ENCODE measurements around the gene GOLGB1. TPM values are rescaled to one million over a fixed set of nuclear protein-coding genes. Genes with fewer than 3 reads are reported as not detected.

Gene GOLGB1
- total RNA-seq, 1 experiment from 2014 or later, result 31.5 TPM

- no peak for DNase-seq
- Histone ChIP-seq H3K27me3 (replicated peaks; ENCODE audit: control insufficient read depth, insufficient read depth, low read length) (no peaks in the 10 kb centered on the region), H3K4me1 (no peaks in the 10 kb centered on the region), H3K36me3 (ENCODE audit: control insufficient read depth, insufficient read depth, low read length) (no peaks in the 10 kb centered on the region), H3K4me3 (ENCODE audit: low read depth, low read length) (no peak overlapping the region), H3K9me3 (peaks cover 8% of the 10 kb centered on the region; the same call in 1 of the 2 replicates)
- no peak overlapping the region for H3K27ac Mint-ChIP-seq (ENCODE audit: unreplicated experiment)
- POLR2A ChIA-PET, result interaction anchor here (0.5 kb wide), 1 partner anchor 1138 kb away, joined by 5 read pairs; no protein-coding TSS in a partner anchor
- H3K36me3 Mint-ChIP-seq (ENCODE audit: insufficient read depth, unreplicated experiment), result peaks cover 62% of the 10 kb centered on the region
- peaks cover 17% of the 10 kb centered on the region for H3K9me3 Mint-ChIP-seq (ENCODE audit: unreplicated experiment)
- H3K4me1 Mint-ChIP-seq (ENCODE audit: low read depth, unreplicated experiment), result no peaks in the 10 kb centered on the region
- no TSS peak for BruUV-seq (replicated peaks)
- no peak for TF ChIP-seq CTCF (IDR thresholded peaks at IDR 0.05; ENCODE audit: insufficient read depth in 1 of 2, low read depth in 1 of 2, low read length in 1 of 2, severe bottlenecking in 1 of 2, unreplicated experiment in 1 of 2)
- intact Hi-C loops (cut with micrococcal nuclease; ENCODE audit: unreplicated experiment), result no loop called here
- H3K4me3 Mint-ChIP-seq (ENCODE audit: unreplicated experiment), result no peak overlapping the region
- no peaks in the 10 kb centered on the region for H3K27me3 Mint-ChIP-seq (ENCODE audit: insufficient read depth, unreplicated experiment)
- CTCF ChIA-PET, result no interaction called here
Observed at GRCh38 chr3:121681792-121682191, 67.7 kb downstream of the GOLGB1 start.

- no peaks in the 10 kb centered on the region for H3K27me3 ChIP-seq (replicated peaks; ENCODE audit: control insufficient read depth, insufficient read depth, low read length)
- H3K36me3 ChIP-seq (ENCODE audit: control insufficient read depth, insufficient read depth, low read length), result no peaks in the 10 kb centered on the region
- TF ChIP-seq CTCF (IDR thresholded peaks at IDR 0.05; ENCODE audit: insufficient read depth in 1 of 2, low read depth in 1 of 2, low read length in 1 of 2, severe bottlenecking in 1 of 2, unreplicated experiment in 1 of 2), result no peak
- no peaks in the 10 kb centered on the region for H3K4me1 ChIP-seq
- H3K27me3 Mint-ChIP-seq (ENCODE audit: insufficient read depth, unreplicated experiment), result no peaks in the 10 kb centered on the region
- no peak overlapping the region for H3K4me3 ChIP-seq (ENCODE audit: low read depth, low read length)
- H3K27ac Mint-ChIP-seq (ENCODE audit: unreplicated experiment), result no peak overlapping the region
- H3K4me3 Mint-ChIP-seq (ENCODE audit: unreplicated experiment), result no peak overlapping the region
- DNase-seq, result no peak
- CTCF ChIA-PET, result no interaction called here
- intact Hi-C loops (cut with micrococcal nuclease; ENCODE audit: unreplicated experiment), result no loop called here
- H3K4me1 Mint-ChIP-seq (ENCODE audit: low read depth, unreplicated experiment), result no peaks in the 10 kb centered on the region
- no TSS peak for BruUV-seq (replicated peaks)
- H3K9me3 Mint-ChIP-seq (ENCODE audit: unreplicated experiment), result no peaks in the 10 kb centered on the region
- POLR2A ChIA-PET, result no interaction called here
- H3K9me3 ChIP-seq, result no peaks in the 10 kb centered on the region
- H3K36me3 Mint-ChIP-seq (ENCODE audit: insufficient read depth, unreplicated experiment), result peaks cover 77% of the 10 kb centered on the region
Observed at GRCh38 chr3:121677141-121677540, 72.4 kb downstream of the GOLGB1 start.

GRCh38 chr3:121670676-121671075, 78.9 kb downstream of the GOLGB1 start:
- H3K4me3 ChIP-seq (ENCODE audit: low read depth, low read length), result no peak overlapping the region
- Mint-ChIP-seq H3K4me1 (ENCODE audit: low read depth, unreplicated experiment) (peaks cover 7% of the 10 kb centered on the region), H3K27me3 (ENCODE audit: insufficient read depth, unreplicated experiment) (no peaks in the 10 kb centered on the region), H3K36me3 (ENCODE audit: insufficient read depth, unreplicated experiment) (peaks cover 52% of the 10 kb centered on the region), H3K9me3 (ENCODE audit: unreplicated experiment) (no peaks in the 10 kb centered on the region), H3K4me3 (ENCODE audit: unreplicated experiment) (no peak overlapping the region), H3K27ac (ENCODE audit: unreplicated experiment) (no peak overlapping the region)
- H3K4me1 ChIP-seq, result peaks cover 3% of the 10 kb centered on the region
- H3K9me3 ChIP-seq, result no peaks in the 10 kb centered on the region
- CTCF ChIA-PET, result interaction anchor here (0.7 kb wide), 1 partner anchor 10 kb away, joined by 8 read pairs; no protein-coding TSS in a partner anchor
- intact Hi-C loops (cut with micrococcal nuclease; ENCODE audit: unreplicated experiment), result no loop called here
- no peak for DNase-seq
- TF ChIP-seq CTCF (IDR thresholded peaks at IDR 0.05; ENCODE audit: insufficient read depth in 1 of 2, low read depth in 1 of 2, low read length in 1 of 2, severe bottlenecking in 1 of 2, unreplicated experiment in 1 of 2), result no peak
- no peaks in the 10 kb centered on the region for H3K27me3 ChIP-seq (replicated peaks; ENCODE audit: control insufficient read depth, insufficient read depth, low read length)
- POLR2A ChIA-PET, result no interaction called here
- no peaks in the 10 kb centered on the region for H3K36me3 ChIP-seq (ENCODE audit: control insufficient read depth, insufficient read depth, low read length)
- BruUV-seq (replicated peaks), result no TSS peak
